Fibroblast of villous mesenchyme (primary cell): Measurements from ENCODE around the gene SUSD4. TPM values are rescaled to one million over a fixed set of nuclear protein-coding genes. Genes with fewer than 3 reads are reported as not detected.

ENCODE experiments used
- DNase-seq: peaks from one replicate; pipeline ENCODE4 v3.0.0-alpha.2; 2010; ENCODE audit warnings: low read depth
- H3K4me3 ChIP-seq: 2 replicates; pipeline ENCODE4 v1.5.1; 2011; ENCODE audit warnings: low read depth, mild to moderate bottlenecking, low read length
- total RNA-seq: library from RNA; depleted of rRNA; stranded (reverse); fragments of >200 nt; gene quantifications from 2 replicates; pipeline ENCODE4 v1.2.3, GENCODE V29; 2012
- TF ChIP-seq, protein P1 (sequence below): IDR thresholded peaks from 2 replicates; pipeline ENCODE4 v1.5.1; 2012; ENCODE audit warnings: low read depth, mild to moderate bottlenecking, low read length; ENCODE audit not compliant: insufficient read depth

The SUSD4 gene
- total RNA-seq, 1 donor = not detected

DNA sequence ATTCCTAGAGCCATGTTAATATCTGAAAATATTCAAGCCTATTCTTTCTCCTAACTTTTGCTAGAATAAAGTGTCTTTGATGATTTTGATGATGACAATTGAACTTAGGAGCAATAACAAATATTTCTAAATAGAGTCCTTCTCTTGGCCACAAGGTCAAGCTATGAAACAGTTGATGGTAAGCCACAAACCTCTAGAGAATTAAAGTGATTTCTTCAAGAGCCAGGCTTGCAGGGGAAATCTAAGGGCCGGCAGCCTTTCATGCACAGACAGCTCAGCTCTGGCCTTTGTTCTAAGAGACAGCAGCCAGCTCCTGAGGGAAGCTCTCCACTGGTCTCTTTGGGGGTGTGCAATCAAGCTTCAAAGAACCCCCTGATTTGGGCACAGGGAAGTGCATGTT is 59.0 kb downstream of the SUSD4 start:
- no peak overlapping the region for H3K4me3 ChIP-seq
- TF ChIP-seq, protein P1, sequence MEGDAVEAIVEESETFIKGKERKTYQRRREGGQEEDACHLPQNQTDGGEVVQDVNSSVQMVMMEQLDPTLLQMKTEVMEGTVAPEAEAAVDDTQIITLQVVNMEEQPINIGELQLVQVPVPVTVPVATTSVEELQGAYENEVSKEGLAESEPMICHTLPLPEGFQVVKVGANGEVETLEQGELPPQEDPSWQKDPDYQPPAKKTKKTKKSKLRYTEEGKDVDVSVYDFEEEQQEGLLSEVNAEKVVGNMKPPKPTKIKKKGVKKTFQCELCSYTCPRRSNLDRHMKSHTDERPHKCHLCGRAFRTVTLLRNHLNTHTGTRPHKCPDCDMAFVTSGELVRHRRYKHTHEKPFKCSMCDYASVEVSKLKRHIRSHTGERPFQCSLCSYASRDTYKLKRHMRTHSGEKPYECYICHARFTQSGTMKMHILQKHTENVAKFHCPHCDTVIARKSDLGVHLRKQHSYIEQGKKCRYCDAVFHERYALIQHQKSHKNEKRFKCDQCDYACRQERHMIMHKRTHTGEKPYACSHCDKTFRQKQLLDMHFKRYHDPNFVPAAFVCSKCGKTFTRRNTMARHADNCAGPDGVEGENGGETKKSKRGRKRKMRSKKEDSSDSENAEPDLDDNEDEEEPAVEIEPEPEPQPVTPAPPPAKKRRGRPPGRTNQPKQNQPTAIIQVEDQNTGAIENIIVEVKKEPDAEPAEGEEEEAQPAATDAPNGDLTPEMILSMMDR = no peak
- no peak for DNase-seq

DNA sequence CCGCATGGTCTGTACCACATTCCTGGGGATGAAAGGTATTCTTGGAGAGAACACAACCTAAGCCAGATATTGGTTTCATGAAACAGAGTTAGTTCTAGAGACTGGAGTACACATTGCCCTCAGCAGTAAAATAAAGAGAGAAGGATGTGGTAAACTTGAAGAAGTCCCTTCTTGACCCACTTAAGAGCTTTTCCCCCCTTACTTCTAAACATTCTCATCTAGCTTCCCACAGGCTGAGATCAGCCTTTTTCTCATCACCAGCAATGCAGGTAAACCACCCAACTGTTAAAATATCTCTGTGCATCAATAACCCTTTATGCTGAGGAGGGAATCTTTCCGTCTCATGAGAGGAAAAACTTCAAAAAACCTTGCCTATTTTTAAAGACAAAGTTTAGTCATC is 62.6 kb downstream of the SUSD4 start:
- TF ChIP-seq, protein P1 = no peak
- DNase-seq = no peak

DNA sequence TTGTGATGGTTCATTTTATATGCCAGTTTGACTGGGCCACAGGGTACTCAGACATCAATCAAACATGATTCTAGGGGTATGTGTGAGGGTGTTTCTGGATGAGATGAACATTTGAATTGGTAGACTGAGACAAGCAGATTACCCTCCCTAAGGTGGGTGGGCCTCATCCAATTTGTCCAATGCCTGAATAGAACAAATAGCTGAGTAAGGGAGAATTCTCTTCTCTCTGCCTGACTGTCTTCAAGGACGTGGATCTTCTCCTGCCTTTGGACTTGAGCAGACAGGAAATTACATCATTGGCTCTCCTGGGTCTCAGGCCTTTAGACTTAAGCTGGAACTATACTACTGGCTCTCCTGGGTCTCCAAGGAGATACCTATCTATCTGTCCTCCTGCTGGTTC is 64.4 kb downstream of the SUSD4 start:
- TF ChIP-seq, protein P1 = no peak
- H3K4me3 ChIP-seq = no peak overlapping the region
- no peak for DNase-seq

More for the DNA sequence above, 62.6 kb downstream of the SUSD4 start:
- H3K4me3 ChIP-seq = no peak overlapping the region

DNA sequence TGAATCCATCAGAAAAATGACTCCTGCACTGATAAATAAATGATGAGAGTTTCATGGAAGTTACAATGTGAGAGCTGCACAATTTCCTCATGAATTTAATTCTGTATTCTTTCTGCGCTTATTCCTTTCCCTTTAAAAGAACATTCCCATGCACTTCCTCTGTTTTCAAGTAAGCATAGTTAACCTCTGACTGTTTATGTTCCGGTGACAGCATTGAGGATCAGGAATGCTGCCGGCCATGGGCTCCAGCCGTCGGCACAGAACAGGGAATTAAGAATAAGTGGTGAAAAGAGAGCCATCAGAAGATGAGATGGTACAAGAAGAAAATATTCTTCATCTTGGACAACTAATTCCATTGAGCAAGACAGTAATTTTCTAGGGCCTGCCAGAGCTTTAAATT is 65.3 kb downstream of the SUSD4 start:
- TF ChIP-seq, protein P1 = no peak
- DNase-seq = peak; percentile 28
- H3K4me3 ChIP-seq = no peak overlapping the region

- H3K4me3 ChIP-seq = no peak overlapping the region
- TF ChIP-seq, protein P1 = no peak
- no peak for DNase-seq
Observed at GRCh38 chr1:223297800-223298199, 66.2 kb downstream of the SUSD4 start.

- H3K4me3 ChIP-seq = no peak overlapping the region
- TF ChIP-seq, protein P1 = no peak
- DNase-seq = no peak
Observed at GRCh38 chr1:223291796-223292195, 72.2 kb downstream of the SUSD4 start.

DNA sequence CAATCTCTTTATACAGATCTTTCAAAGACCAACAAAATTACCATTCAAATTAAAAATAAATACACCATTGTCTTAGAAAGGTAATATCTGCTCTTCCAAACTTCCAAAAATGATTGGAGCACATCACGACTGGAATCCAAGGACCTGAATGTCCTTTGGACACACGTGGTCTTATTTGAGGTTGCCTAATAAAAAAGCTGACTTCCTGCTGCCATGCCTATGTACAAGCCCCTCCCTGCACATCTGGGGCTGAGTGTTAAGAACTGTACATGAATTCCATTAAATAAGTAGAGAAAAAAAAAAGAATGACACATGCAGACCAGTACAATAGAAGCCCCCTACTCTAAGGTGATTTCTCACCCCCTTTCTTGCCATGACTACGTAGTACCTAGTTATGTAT is 73.6 kb downstream of the SUSD4 start:
- no peak for DNase-seq
- TF ChIP-seq, protein P1 = no peak
- no peak overlapping the region for H3K4me3 ChIP-seq
